NCI-H2107 treated with DMSO at 0.1 percent for 48 hours (cell line): ENCODE measurements around the gene PTPRN2.
"Not testable (repeated sequence)": the region's sequence is repeated elsewhere in the genome, so short reads cannot be mapped to it uniquely, and the experiment has no call there.

Source experiments
- DNase-seq: peaks from one replicate; lab custom pipeline; 2025; ENCODE audit not compliant: unreplicated experiment; lab: John Stamatoyannopoulos, UW

PTPRN2 gene

DNA sequence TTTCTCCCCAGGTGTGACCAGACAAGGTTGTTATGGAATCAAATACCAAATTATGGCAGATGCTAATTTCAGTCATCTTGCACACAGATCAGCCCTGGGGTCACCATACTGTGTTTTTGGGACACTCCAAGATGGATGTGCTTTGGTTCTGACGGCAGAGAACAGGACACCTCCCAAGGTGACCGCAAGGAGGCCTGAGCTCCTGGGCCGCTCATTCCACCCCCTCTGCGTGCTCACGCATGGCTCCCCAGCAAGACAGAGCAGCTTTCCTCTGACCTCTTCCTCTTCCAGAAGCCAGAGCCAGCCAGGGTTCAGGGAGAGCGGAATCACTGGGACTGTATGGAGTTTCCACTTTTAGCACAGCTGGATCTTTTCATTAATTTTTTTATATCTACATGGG is 848.0 kb downstream of the PTPRN2 start:
- no peak for DNase-seq

DNA sequence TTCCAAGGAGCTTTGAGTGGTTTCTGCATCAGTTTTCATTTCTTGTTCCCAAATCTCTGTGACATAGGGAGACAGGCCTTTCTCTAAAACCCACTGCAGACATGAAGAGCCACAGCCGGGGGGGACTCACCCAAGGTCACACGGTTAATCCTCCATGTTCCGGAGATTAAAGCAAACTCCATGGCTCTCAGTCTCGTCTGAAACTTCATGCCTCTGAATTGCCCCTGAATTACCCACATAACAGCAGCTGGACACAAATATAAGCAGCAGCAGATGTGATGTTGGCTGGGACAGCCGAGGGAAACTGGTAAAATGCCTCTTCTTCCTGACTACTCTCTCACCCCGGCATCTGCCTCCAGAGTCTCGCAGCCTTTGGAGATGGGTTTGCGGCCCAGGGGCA is 848.6 kb downstream of the PTPRN2 start:
- no peak for DNase-seq

DNA sequence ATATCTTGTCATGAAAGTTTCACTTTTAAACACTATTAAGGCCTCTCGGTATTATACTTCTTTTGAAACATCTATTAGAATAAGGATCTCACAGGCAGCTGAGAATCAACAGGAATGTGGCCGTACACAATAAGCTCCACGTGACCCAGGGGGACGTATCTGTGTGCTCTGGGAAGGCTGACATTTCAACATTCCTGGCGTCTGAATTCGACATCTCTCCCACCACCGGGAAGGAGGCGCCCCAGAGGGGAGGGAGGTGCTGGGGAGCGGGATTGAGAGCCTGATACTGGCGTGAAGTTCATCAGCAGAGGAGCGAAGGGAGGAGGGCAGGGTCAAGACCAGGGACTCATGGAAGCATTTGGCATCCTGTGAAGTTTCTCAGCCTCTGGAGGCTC is 849.6 kb downstream of the PTPRN2 start:
- no peak for DNase-seq

DNA sequence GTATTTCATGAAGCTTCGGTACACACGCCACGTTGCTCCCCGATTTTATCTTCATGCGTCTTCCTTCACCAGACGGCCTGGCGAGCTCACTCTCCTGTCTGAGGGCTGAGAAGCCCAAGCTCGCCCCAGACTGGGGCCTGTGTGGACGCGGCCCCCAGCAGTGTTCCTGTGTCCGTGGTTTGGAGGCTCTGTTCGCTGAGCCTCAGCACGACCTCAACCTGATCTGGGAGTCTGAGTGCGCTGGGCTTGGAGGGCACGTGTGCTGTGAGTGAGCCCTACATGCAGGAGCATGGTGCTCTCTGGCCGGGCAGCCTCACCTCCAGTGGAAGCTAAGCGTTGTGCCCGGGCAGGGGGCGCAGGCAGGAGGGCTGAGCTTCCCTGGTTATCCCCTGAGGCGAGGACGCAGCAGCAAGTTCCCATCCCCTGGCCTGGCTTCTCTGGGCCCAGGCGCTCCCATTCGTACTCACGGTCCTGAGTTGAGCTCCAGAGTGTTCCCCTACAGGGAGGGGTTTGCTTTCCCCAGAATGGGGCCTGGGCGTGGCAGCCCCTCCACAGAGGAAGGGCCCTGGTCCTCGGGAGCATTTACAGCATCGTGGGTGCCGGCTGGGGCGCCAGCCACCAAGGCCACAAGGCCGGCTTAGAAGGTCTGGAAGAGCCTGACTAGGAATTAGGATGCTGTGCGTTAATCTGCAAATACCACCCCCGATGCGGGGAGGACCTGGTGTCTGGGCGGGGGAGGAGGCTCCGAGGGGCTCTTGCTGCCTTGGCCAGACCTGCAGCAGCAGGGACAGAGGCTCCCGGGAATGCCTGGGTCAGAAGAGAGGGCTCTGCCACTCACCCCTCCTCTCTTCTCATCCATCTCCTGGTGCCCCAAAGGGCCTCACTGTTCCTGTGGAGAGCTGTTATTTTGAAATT is 850.2 kb downstream of the PTPRN2 start:
- DNase-seq = no peak

DNA sequence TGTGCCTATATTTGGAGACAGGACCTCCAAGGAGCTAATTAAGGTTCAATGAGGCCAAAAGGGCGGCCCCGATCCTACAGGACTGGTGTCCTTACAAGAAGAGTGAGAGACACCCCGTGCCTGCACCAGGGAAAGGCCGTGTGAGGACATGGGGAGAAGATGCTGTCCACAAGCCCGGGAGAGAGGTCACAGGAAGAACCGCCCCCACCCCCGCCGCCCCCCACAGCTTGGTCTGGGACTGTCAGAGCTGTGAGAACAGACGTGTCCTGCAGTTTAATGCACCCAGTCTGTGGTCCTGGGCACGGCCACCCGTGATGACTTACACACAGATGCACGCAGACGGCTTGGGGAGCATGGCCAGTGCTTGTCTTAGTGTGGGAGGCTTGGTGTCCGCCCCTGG is 851.3 kb downstream of the PTPRN2 start:
- DNase-seq = no peak

DNA sequence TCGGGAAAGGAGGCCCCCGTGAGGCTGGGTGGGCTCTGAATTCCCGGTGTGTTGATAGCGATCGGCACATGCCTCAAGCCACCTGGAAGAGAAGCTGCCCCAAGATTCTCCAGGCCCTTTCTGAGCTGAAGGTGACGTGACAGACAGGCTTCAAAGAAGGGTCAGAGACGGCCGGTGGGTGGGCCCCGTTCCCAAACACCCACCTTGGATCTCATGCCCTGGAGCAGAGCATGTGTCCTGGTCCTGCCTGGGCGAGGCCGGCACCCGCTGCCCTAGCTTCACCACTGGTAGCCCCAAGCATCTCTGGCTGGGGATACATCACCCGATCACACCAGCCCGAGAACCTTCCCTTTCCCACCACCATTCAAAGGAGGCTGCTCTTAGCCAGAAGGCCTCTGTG is 851.8 kb downstream of the PTPRN2 start:
- no peak for DNase-seq

DNA sequence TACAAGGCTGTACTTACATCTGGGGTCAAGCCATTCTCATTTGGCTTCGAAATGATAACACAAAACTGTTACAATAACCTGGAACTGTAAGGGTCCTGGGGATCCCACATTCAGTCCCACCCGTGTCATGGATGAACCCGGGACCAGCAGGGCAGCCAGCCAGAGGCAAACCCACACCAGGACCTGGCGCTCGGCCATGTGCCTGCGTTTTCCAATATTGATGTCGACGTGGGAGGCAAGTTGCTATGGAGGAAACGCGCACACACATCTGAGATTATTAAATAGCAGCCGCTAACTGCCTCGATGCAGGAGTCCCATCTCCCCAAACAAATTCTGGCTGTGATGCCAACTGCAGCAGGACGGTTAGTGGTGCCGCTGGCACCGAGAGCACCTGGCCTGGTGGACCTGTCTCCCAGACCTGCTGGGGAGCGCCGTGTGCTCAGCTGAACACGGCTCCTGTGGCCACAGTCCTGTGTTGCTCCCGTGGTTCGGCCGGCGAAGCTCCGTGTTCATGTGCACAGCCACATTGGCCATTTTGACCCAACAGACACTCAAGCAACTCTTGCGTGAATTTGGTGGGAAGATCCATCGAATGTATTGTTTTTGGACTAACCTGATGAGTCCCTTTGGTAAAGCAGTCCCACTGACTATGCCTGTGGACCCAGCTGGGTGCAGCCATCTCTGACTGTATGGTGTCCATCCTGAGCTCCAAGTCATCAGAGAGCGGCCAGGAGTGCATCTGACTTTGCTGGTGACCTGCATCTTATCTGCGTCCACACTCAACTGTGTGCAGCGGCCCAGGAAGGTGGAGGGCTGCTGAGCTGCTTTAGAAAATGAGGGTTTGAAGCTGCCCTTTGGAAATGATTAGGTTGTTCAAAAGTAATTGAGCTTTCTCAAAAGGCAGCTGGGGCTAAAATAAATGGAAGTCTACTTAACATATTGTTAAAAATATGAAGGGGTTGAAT is 852.7 kb downstream of the PTPRN2 start:
- DNase-seq = no peak

DNA sequence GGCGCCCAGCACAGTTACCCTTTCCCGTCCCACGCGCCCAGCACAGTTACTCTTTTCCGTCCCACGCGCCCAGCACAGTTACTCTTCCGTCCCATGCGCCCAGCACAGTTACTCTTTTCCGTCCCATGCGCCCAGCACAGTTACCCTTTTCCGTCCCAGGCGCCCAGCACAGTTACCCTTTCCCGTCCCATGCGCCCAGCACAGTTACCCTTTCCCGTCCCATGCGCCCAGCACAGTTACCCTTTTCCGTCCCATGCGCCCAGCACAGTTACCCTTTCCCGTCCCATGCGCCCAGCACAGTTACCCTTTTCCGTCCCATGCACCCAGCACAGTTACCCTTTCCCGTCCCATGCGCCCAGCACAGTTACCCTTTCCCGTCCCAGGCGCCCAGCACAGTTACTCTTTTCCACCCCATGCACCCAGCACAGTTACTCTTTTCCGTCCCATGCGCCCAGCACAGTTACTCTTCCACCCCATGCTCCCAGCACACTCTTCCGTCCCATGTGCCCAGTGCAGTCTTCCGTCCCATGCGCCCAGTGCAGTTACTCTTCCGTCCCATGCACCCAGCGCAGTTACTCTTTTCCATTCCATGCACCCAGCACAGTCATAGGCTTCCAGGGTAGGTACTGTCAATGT is 853.7 kb downstream of the PTPRN2 start:
- not testable (repeated sequence) for DNase-seq

DNA sequence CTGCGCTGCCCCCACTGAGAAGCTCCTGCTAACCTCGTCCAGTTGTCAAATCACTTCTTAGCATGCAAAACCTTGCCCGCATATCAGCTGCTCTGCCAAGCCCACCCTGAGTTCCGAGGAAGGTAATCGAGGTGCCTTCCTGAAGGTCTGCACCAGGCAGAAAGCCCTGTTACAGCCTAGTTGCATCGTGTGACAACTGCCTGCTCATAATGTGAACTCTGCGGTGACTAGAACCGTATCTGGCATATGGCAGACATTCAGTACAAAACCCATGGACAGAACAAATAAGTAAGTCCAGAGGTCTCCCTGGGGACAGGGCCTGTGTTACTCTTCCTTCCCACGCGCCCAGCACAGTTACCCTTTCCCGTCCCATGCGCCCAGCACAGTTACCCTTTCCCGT is 856.5 kb downstream of the PTPRN2 start:
- DNase-seq = no peak

DNA sequence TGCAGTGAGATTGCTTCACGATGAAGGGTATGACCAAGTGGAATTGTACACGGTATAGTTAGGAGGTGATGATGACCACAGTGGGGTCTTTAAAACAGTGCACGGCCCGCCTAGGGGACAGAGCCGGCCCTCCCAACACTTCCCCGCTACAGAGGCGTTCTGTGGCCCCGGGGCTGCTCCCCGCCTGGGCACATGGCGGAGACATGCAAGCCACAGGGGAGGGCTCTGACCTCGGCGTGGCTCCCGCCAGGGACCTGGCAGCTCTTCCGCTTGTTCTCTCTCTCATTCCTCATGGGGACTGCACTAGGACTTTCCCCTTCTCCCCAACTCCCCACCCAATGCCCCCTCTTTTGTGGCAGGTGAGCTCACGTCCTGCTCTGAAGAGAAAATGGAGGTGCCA is 857.0 kb downstream of the PTPRN2 start:
- DNase-seq = no peak

DNA sequence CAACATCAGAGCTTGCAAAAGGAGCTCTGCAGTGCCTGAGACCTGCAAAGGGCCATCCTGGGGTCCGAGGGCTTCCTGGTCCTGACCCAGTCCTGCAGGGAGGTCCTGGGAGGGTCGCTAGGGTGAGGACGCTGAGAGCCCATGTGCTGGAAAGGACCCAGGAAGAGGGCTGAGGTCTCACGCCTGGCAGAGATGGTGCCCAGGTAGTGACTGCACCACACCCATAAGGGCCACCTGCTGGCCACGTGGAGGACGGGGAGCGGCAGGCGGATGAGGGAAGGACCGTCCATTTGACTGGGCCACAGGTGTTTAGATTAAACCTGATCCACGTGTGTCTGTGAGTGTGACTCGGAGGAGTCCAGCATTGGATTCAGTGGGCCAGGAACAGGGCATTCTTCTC is 858.1 kb downstream of the PTPRN2 start:
- DNase-seq = no peak

DNA sequence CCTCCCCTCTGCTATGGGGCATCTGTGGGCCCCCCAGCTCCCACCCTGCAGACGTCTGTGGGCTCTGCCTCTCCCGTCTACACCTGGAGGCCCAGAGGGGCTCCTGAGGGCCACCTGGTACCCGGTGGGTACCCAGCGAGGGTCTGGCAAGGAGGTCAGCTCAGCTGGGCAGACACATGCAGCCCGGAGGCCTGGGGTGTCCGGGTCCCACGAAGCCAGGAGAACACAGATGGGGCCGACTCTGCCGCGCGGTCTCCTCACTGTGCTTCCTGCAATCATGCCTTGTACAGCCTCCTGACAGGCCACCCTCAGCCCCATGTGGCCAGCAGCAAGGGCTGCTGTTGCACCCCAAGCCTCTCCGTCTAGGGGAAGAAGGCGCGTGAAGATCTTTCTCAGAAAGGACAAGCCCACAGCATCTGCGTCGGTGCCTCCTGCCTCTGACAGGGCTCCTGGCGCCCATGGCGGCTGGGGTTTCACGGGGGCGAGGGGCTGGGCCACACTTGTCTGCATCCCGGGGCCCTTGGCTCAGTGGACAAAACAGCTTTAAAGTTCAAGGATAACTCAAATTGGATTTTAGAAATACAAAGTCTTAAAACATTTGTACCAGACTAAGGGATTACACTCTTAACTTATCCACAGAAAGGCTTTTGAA is 859.5 kb downstream of the PTPRN2 start:
- no peak for DNase-seq

DNA sequence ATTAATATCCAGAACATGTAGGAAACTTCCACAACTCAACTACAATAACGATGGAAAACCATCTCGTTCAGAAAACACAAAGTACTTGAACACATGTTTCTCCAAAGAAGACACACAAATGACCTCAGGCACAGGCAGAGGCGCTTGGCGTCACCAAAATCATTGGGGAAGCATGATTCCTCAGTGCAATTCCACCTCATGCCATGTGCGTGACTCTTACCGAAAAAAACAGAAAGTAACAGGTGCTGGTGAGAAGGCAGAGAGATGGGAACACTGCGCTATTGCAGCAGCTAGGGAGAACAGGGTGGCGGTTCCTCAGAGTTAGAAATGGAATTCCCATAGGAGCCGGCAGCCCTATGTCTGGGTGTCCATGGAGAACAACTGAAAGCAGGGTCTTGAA is 860.9 kb downstream of the PTPRN2 start:
- DNase-seq = no peak

DNA sequence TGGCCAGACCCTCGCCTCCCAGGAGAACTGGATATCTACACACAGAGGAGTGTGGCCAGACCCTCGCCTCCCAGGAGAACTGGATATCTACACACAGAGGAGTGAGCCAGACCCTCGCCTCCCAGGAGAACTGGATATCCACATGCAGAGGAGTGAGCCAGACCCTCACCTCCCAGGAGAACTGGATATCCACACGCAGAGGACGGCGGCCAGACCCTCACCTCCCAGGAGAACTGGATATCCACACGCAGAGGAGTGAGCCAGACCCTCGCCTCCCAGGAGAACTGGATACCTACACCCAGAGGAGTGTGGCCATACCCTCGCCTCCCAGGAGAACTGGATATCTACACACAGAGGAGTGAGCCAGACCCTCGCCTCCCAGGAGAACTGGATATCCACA is 862.3 kb downstream of the PTPRN2 start:
- not testable (repeated sequence) for DNase-seq

DNA sequence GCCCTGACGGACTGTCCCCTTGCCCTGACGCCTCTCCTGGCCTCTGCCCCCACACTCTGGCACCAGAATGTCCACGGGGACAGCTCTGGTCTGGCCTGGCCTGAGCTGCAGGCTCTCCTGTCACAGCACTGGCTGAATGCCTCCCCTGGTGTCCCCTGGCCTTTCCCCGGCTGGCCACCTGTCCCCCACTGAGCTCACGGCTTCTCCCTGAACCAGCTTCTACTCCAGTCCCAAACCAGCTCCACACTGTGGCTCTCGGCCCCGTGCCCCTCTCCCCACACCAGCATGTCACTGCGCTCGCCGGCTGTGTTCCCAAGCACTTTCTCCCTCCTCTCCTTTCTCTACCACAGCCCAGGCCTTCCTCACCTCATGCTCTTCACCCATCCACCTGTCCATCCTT is 864.4 kb downstream of the PTPRN2 start:
- DNase-seq = no peak

DNA sequence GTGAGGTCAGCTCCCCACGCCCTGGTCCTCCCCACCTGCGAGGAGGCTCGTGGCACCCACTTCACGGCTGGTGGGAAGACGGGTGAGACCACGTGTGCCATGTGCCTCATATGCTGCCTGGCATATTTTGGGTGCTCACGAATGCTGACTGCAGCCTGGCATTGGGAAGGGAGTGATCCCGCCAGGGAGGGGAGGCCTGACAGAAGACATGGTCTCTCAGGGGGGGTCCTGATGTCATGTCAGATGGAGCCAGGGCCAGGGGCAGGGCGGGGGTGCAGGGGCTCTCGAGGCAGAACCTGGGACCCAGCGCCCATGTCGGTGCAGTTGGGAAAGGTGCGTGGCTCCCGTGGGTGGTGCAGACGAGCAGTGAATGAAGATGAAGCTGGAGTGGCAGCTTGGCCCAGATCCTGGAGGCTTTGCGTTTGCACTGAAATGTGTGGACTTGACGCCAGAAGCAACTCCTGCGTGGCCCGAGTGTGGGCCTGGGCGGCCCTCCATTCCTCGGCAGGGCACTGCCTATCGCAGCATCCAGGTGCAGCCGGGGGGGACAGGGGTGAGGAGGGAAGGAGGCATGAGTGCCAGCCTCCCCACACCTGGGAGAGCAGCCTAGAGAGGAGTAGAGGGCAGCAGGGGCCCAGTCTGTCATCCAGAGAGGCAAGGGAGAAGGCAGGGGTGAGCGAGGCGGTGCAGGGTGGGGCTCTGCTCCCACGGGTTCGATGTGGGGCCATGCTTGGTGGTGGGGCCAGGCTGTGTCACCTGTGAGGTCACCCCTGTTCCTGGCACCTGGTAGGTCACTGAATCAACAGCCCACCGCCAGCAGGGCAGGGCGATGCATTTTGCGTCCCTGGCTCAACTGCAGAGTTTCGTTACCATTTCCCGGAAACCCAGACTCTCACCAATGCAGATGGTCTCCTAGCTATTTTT is 865.2 kb downstream of the PTPRN2 start:
- no peak for DNase-seq

DNA sequence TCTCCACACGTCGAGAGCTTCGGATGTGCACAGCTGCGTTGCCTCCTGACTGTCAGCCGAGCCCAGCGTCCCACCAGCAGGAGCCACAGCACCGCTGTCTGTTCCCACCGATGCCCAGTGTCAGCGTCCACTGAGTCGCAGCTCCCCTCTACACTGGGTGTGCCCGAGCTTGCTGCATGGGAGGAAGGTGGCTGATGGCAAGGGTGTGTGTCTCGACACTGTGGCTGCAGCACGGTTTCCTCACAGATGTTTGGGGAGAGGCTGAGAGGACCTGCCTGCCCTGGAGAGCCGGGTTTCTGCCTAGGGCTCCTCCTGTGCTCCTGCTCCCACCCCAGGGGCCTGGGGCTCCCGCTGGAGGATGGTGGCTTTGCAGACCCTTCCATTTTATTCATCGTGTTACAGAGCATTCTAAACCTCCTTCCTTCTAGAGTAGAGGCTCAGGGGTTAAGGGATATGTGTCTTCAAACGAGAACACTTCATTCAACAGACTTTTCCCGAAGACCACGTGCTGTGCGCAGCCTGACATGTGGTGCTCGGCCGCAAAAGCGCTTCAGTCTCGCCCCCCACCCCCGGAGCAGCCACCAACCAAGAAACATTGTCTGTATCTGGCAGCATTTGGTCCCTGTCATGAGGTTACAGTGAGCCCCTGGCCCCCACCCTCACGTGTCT is 866.0 kb downstream of the PTPRN2 start:
- DNase-seq = no peak

DNA sequence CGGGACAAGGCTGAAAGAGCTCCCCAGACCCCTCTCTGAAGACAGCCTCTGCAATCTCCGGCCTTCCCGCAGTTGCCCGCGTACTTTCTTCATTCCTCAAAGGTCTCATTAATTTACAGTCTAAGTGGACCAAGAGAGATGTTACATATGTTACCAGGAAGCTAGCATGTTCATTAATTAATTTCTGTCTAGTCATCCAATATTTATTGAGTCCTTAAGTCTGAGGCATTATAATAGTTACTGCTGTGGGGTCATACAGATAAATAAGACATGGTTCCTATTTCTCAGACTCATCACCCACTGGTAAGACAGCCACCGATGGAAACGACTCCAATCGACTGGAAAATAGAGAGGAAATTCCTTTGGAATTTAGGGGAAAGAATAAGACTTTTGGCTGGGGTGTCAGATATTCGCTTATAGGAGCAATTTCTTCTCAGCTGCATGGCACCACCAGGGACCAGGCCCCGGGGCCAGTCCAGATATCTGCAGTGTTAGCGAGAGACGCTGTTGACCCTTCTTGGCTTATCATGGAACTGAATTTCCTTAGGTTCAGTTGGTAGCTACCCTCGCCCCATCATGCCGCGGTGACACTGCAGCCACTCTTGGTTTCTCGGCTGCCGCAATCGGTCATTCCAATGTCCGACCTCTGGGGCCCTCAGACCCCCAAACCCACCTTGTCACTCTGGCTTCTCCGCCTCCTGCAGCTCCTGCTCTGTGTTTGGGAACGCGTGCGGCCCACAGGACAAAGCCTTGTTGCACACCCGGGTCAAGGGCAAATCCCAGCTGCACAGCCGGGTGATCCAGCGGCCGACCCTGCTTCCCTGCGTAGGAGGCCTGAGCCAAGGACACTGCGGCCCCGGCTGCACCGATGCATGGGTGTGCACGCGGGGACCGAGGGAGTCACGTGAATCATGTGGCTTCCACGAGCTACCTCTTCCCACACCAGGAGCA is 867.6 kb downstream of the PTPRN2 start:
- DNase-seq = no peak
